GM19238 (cell line): ENCODE results near the gene PLD1.
"Not testable (repeated sequence)": the region's sequence is repeated elsewhere in the genome, so short reads cannot be mapped to it uniquely, and the experiment has no call there.

Experiments used
- DNase-seq: peaks from one replicate; pipeline ENCODE4 v3.0.0; 2011; ENCODE audit warnings: low spot score; ENCODE audit not compliant: insufficient read length

PLD1 gene

DNA sequence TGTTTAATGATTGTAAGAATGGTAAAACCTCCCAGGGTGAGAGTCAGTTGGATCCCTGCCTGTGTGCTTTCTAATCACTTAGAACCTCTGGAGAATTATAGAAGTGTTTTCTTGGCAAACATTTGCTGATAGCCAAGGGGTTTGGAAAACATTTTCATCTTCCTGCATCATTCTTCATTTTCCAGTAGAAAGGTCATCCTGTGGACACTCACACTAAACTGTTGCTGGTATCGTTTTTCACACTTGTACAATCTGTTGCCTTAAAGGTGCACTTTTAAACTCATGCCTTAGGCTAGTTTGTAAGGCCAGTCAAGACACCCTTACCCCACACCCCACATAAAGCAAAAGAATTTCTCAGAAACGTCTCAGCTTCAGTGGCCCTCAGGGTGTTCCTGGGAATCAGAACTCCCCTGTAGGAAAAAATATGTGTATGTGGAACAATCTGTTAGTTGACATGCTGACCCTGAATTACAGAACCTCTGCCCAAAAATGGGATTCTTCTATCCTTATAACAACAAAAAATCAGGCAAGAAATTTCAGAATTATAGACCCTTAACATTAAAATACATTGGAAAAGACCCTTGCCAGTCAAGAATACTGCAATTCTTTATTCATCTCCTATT lies 5.8 kb upstream of the PLD1 start:
- DNase-seq, result no peak

DNA sequence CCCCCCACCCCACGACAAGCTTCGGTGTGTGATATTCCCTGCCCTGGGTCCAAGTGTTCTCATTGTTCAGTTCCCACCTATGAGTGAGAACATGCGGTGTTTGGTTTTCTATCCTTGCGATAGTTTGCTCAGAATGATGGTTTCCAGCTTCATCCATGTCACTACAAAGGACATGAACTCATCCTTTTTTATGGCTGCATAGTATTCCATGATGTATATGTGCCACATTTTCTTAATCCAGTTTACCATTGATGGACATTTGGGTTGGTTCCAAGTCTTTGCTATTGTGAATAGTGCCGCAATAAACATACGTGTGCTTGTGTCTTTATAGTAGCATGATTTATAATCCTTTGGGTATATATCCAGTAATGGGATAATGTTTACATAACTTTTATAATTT lies 4.4 kb upstream of the PLD1 start:
- DNase-seq, result not testable (repeated sequence)

DNA sequence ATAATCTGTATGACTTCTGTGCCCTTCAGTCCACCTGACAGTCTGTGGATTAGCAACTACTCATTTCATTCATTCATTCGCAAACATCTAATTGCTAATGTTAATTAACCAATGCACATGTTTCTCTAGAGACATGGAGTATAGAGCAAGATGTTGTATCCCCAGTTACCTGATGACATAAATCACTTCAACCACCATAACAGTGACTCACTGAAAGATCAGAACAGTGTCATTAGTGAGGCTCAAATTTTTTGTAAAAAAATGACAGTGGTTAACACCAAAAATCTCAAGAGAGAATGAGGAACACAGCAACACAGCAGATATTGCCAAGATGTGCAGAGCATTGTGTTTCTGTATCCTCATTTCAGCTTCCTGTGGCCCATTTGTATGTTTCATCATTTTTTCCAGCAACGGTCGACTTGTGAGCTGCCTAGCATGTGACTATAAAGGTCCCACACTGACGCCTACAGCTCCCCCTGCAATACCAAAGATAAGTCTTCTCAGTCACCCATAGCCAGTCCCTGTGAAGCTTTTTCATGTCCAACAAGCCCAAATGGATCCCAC lies 3.7 kb upstream of the PLD1 start:
- DNase-seq, result no peak

DNA sequence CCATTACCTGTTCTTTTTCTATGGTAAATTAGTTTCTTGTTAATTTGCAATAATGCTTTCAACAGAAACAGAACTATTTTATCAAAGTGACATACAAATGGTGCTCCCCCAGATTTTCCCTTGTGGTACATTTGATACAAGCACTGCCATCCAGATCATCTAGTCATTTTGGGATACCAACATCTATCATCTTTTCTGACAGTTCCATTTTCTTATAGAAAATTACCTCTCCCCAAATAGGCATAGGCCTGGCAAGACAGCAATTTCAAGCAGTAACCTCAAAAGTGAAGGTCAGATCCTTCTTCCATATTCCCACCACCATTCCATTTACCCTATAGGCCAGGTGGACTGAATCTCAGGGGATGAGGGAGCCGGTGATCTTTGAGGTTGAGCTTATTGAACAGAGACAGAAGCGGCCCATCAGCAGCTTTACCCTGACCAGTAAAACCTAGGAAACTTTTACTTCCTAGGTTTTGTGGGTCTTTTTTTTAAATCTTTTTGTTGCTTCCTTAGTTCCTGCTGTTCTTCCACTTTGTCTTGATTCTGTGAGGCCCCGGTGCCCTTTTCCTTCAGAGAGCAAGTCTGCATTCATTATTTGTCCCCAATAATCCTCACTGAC lies 3.1 kb upstream of the PLD1 start:
- DNase-seq, result no peak

DNA sequence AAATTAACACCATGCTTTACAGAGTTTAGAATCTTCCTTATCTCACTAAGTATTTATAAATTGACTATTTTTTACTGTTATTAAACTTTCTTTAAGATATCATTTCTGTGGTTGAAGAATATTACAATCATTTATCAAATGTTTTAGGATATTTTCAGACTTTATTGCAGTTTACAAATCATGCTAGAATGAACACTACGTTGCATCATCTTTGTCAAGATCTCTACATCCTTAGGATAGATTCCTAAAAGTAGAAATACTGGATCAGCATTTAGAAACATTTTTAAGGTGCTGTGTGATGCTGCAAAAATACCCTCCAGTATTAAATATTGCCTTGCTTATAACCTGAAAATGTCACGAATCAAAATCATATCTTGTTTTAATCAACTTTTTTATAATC lies 2.5 kb upstream of the PLD1 start:
- DNase-seq, result no peak

DNA sequence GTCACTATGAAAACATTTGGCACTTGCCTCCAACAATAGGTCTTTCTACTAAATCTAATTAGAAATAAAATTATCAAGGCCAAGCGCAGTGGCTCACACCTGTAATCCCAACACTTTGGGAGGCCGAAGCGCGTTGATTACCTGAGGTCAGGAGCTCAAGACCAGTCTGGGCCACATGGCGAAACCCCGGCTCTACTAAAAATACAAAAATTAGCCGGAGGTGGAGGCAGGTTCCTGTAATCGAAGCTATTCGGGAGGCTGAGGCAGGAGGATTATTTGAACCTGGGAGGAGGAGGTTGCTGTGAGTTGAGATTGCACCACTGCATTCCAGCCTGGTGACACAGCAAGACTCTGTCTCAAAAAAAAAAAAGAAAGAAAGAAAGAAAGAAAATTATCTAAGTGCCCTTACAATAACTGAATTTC lies 1.6 kb upstream of the PLD1 start:
- DNase-seq, result no peak

DNA sequence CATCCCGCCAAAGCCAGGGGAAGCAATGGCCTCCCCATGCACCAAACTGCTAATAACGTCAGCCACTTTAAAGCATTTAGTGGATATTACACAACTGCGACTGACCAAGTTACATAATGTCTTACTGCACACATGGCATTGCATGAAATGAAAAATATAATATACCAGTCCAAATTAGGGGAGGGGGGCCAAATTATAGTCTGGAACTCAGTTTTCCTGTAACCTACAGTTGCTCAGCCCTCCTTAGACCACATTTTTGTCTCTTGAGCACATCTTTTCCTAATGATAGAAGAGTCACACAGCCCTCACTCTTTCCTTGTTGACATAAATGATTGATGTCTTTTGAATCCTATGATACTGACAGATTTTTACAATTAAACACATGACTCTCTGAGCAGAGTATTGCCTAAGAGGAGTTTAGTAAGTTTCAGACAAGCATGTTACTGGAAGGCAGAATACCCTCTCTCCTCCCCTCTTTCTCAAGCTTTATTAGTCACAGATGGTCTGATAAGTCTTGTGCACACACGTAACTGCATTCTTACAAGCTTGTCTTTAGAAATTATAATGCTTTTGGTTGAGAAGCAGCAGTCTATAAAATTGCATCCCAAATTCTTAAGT lies 1.1 kb upstream of the PLD1 start:
- no peak for DNase-seq

DNA sequence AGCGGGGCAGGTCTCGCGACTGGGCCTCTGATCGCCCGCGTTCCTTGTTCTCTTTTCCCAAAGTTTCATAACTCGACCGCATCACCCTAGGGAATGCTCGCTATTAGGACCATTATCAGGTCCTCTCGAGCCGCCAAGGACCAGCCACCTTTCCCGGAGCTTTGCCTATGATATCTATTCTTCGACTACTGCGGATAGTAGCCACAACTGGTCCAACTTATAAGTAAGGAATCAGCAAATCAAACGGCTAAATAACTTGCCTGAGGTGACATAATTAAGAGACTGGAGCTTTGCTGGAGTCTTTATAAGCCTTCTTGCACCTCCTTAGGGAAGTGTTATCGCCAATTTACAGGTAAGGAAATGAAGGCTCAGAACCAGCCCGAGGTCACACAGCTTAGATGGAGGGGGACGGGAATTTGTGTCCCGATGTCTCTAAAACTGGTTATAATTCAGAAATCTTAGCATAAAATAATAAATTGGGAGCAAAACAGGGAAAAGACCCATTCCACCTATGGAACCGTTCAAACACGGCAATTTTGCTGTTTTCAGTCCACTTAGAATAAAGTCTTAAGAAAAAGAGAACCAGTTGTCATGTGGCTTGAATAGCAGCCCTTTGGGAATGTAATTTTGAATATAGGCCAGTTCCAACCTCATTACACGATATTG lies 479 bp upstream of the PLD1 start:
- DNase-seq, result no peak

DNA sequence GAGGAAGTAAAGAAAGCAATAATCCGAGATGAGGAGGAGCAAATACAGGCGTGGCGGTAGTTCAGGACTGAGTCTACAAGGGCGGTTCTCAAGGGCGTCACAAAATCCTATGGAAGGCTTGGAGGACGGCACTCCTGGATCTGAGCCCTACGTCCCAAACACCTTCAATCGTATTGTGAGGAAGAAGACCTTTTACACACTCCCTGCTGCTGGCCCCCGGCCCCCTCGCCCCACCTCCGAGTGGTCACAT lies 747 bp downstream of the PLD1 start:
- no peak for DNase-seq

DNA sequence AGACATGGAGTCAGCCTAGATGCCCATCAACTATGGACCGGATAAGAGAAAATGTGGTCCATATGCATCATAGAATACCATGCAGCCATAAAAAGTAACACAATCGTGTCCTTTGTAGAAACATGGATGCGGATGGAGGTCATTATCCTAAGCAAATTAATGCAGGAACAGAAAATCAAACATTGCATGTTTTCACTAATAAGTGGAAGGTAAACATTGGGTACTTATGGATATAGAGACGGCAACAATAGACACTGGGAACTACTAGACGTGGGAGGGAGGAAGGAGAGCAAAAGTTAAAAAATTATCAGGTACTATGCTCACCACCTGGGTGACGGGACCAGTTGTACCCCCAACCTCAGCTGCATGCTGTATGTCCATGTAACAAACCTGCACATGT lies 2.5 kb downstream of the PLD1 start:
- DNase-seq, result no peak

DNA sequence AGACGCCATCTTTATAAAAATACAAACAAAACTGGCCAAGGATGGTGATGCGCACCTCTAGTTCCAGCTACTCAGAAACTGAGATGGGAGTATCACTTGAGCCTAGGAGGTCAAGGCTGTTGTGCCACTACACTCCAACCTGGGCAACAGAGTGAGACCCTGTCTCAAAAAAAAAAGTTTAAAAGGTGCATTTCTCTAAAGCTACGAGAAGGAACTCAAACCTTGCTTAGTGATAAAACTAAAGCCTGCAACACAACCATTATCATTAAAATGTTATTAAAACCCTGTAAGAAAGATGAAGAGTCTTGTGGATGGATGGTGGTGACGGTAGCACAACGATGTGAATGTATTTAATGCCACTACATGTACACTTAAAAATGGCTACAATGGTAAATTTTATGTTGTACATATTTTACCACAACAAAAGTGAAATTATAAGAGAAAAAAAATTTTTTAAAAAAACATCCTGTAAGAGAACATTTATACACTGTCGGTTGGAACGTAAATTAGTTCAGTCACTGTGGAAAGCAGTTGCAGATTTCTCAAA lies 3.1 kb downstream of the PLD1 start:
- DNase-seq, result no peak

DNA sequence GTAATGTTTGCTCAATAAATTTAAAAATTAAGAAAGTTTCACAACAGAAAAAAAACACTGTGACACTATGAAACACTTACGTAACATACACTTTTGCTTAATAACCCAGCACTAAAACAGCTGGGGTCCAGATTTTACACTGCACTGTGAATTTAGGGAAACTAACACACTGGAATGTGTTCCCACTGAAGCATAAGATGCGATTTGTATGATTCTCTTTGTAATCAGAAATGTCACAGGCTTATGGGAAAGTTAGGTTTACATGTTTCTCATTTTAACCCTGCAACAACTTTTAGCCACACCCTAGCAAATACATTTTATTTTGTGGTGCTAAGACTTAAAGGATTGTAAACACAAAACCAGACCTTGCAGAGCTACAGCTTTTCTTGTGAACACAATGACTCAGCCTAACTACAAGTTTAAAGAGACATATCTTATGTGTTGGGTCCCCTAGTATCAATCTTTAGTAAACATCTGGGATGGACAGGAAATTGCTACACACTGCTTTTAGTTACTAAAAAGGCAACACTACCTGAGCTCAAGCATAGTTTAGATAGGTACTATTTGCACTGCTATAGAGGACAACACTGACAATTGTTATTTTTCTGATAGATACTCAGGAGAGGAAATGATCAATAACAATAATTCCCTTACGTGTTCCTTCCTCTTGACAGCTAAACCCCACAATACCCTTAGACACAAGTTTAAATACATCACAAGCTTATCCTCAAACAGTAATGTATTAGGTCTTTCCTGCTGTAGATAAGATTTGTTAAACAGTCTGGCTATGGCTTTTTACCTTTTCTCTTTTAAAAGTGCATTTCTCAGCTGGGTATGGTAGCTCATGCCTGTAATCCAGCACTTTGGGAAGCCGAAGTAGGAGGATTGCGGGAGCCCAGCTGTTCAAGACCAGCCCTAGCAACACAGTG lies 3.8 kb downstream of the PLD1 start:
- DNase-seq, result no peak

DNA sequence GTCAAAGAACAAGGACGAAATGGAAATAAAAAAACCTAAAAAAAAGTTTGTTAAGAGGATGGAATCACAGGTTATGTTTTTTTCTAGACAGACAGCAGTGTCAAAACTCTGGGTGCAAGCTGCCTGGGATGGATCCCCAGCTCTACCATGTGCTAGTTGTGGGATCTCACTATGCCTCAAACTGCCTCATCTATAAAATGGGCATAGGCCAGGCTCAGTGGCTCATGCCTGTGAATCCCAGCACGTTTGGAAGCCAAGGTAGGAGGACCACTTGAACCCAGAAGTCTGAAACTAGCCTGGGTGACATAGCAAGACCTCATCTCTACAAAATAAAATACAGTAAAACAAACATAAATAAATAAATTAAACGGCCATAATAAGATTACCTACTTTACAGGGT lies 4.6 kb downstream of the PLD1 start:
- no peak for DNase-seq

DNA sequence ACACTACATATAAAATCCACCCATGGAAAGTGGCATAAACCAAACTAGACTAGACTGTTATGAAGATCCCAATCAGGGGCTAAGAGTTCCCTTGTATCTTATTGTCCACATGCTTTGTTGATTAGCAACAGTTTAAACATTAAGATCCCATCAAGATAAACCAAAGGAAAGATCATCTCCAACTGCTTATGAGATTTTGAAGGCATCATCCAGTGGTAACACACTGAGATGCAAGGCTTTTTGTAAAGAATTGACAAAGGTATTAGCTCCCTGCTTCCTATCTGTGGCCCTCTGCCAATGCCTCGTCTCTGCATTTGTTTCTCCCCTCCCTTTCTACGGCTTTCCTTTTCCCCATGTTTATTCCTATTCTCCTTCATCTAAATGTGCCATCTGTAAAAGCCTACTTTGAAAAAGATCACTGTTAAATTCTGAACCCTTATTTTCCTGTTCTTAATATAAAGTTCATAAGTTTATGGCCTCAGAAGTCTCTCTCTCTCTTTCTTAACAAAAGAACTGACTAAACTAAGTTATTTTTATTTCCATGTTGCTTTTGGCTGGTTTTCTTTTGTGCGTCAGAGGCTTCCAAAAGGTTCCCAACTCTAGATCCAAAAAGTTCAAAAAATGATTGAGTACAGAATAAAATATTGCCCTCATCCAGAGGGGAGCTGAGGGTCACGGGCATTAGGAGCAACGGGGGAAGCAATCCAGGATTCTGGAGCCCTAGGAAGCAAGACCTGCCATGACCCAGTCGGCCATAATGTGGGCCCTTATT lies 5.5 kb downstream of the PLD1 start:
- no peak for DNase-seq

DNA sequence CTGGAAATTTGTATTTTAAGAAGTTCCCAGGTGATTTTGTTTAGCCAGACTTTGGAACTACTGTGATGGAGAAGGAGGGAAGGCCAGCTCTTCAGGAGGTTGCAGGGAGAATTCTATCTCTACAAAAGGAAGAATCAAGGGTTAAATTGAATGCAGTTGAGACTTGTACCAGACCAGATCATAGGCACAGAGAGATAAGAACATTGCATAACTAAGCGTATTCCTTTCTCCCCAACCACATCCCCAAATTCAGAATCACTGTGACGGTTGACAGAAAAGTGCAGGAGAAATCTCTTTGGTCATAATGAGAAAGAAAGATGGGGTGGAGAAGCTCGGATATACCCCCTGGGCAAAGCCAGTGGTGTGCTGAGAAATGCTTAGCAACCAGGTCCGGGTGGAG lies 7.2 kb downstream of the PLD1 start:
- DNase-seq, result no peak

DNA sequence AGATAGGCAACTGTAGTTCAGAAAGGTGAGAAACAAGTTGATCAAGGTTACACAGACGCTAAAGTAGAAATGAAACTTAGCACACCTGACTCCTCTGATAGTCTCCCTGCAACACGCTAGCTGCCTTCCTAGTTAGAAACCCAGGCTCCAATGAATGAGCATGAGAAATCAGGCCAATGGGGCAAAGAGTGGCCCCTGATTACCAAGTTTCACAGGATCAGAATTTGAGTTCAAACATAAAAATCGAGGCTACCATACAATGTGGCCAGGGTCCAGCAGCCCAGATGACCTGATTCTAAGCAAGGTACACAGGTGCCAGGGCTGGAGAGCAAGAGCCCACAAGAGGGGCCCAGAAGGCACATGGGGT lies 7.7 kb downstream of the PLD1 start:
- no peak for DNase-seq

DNA sequence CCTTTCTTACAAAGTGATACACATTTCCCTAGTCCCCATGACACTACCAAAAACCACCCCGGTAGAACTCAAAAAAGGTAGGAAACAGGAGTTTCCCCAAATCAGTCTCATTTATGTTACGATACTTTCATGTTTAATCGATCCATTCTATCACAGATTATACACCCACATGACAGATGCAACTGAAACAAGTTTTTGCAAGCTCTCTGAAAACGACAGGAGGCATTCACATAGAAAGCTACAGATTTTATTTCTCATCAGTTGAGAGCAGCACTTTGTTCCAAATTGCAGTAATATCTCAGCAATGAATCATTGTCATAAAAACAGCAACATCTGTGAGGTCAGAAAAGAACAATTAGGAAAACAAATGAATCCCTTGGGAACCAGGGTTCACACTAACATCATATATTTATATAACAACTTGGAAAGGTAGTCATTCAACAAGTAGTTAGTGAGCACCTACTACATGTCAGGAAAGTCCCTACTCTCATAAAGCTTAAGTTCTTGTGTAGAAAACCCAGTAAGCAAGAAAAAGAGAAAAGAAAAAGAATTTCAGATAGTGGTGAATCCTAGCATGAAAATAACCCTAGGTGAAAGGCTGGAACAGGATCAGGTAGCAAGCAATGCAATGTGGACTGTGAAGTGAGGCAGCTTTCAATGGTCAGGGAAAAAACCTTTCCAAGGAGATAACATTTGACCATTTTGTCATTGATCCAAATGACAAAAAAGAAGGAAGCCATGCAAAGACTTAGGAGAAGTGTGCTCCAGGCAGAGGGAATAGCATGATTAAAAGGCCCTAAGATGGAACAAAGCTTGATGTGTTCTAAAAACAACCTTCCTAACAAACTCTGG lies 8.3 kb downstream of the PLD1 start:
- no peak for DNase-seq

DNA sequence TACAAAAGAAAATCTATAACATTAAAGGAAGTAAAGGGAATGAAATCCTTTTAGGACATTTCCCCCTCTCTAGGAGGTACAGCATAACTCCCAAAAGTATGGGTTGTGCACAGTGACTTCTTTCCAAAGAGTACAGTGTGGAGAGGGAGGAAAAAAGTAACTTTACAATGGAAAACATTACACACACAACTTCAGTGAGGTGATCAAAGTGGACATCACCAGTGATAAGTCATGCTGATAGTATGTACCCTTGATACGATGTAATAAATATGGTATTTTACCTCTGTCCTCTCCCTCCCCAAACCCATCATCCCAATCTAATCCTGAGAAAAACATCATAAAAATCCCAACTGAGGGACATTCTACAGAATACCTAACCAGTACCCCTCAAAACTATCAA lies 10.8 kb downstream of the PLD1 start:
- DNase-seq, result no peak

DNA sequence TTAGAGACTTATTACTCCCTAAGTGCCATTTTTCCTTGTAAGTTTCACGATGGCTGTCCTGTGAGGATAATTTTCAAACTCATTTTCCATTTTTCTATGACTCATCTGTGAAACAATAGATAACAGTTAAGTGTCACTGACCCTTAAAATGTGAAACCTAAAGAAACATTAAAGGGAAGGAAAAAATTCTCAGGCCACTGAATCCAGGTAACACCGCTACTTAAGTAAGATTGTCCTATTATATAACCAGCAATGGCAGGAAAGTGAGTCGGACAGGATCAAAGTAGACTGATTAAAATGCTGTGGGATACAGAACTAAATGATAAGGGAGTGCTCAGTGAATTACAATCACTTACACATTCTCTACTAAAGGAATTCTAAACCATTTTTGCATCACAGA lies 12.4 kb downstream of the PLD1 start:
- DNase-seq, result no peak

DNA sequence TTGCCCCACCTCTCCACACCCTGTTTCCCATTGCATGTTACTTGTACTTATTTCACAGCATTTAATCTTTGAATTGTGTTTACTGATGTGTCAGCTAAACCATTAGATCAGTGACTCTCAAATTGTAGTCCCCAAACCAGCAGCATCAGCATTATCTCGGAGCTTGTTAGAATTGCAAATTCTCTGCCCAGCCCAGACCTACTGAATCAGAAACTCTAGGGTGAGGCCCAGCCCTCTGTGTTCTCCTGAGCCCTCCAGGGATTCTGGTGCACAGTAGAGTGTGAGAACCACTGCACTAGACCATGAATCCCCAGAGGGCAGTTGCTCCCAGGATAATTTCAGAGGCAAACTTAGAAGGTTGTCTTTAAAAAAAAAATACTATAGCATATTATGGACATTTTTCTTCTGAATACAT lies 13.0 kb downstream of the PLD1 start:
- no peak for DNase-seq
